ENCODE results near the gene CARD11. TPM values are rescaled to one million over a fixed set of nuclear protein-coding genes. Genes with fewer than 3 reads are reported as not detected.

The CARD11 gene
- total and polyA plus RNA-seq, 7 experiments from 2014 or later = 13.3 to 136 (median 113) TPM

GRCh38 chr7:2883101-2883500 lies 160.6 kb downstream of the CARD11 start:
- Histone ChIP-seq H3K4me3 (ENCODE audit: low read length) (no peak overlapping the region), H3K9me3 (ENCODE audit: control insufficient read depth in 2 of 3, low read length in 3 of 3) (no peaks in the 10 kb centered on the region), H3K27me3 (ENCODE audit: control insufficient read depth in 2 of 2, insufficient read depth in 2 of 2, low read length in 2 of 2) (no peaks in the 10 kb centered on the region), H3K36me3 (ENCODE audit: control insufficient read depth in 2 of 3, insufficient read depth in 3 of 3, low read length in 3 of 3) (no peaks in the 10 kb centered on the region), H3K27ac (ENCODE audit: low read depth, low read length) (no peak overlapping the region), H3K4me1 (ENCODE audit: control insufficient read depth in 2 of 2, insufficient read depth in 2 of 2, low read length in 2 of 2) (peaks cover 10 to 17% of the 10 kb centered on the region in 2 donors)
- no peak overlapping the region for H3K4me3 Mint-ChIP-seq
- H3K9me3 Mint-ChIP-seq = peaks cover 0 to 1% (median 0%) of the 10 kb centered on the region in 11 donors
- POLR2A ChIA-PET = interaction anchor here (0.6 kb wide), 1 partner anchor 11 kb away, joined by 3 read pairs; no protein-coding TSS in a partner anchor
- H3K4me1 Mint-ChIP-seq = peaks cover 19 to 35% (median 29%) of the 10 kb centered on the region in 7 donors
- ATAC-seq (no peak), DNase-seq (no peak)
- CTCF ChIA-PET = no interaction called here
- peak overlapping the region in 1 of 9 donors; percentile 41 for H3K27ac Mint-ChIP-seq
- intact Hi-C loops (cut with micrococcal nuclease) = no loop called here
- no peaks in the 10 kb centered on the region for H3K27me3 Mint-ChIP-seq
- no peaks in the 10 kb centered on the region for H3K36me3 Mint-ChIP-seq

- Histone ChIP-seq H3K27ac (ENCODE audit: low read depth, low read length) (no peak overlapping the region), H3K27me3 (ENCODE audit: control insufficient read depth in 2 of 2, insufficient read depth in 2 of 2, low read length in 2 of 2) (no peaks in the 10 kb centered on the region)
- POLR2A ChIA-PET = no interaction called here
Observed at GRCh38 chr7:2882111-2882510, 161.6 kb downstream of the CARD11 start.

GRCh38 chr7:2880874-2881533 lies 162.7 kb downstream of the CARD11 start:
- Mint-ChIP-seq H3K27me3 (no peaks in the 10 kb centered on the region), H3K9me3 (peaks cover 0 to 1% (median 0%) of the 10 kb centered on the region in 11 donors), H3K27ac (peak overlapping the region in 4 of 9 donors; percentile 9 to 49 (median 26)), H3K36me3 (no peaks in the 10 kb centered on the region), H3K4me1 (peaks cover 15 to 37% (median 31%) of the 10 kb centered on the region in 7 donors), H3K4me3 (no peak overlapping the region)
- ChIA-PET CTCF (interaction anchor here (0.7 kb wide), 1 partner anchor 288 kb away, joined by 3 read pairs; no protein-coding TSS in a partner anchor), POLR2A (no interaction called here)
- peaks cover 10 to 17% of the 10 kb centered on the region in 2 donors for H3K4me1 ChIP-seq (ENCODE audit: control insufficient read depth in 2 of 2, insufficient read depth in 2 of 2, low read length in 2 of 2)
- no peak overlapping the region for H3K27ac ChIP-seq (ENCODE audit: low read depth, low read length)
- no peaks in the 10 kb centered on the region for H3K27me3 ChIP-seq (ENCODE audit: control insufficient read depth in 2 of 2, insufficient read depth in 2 of 2, low read length in 2 of 2)
- H3K4me3 ChIP-seq (ENCODE audit: low read length) = no peak overlapping the region
- intact Hi-C loops (cut with micrococcal nuclease) = no loop called here
- DNase-seq = no peak
- no peaks in the 10 kb centered on the region for H3K9me3 ChIP-seq (ENCODE audit: control insufficient read depth in 2 of 3, low read length in 3 of 3)
- ATAC-seq = no peak
- no peaks in the 10 kb centered on the region for H3K36me3 ChIP-seq (ENCODE audit: control insufficient read depth in 2 of 3, insufficient read depth in 3 of 3, low read length in 3 of 3)

More at GRCh38 chr7:2882111-2882510, 161.6 kb downstream of the CARD11 start:
- CTCF ChIA-PET = no interaction called here
- intact Hi-C loops (cut with micrococcal nuclease) = no loop called here
- Mint-ChIP-seq H3K27me3 (no peaks in the 10 kb centered on the region), H3K27ac (peak overlapping the region in 1 of 9 donors; percentile 80), H3K4me1 (peaks cover 20 to 39% (median 31%) of the 10 kb centered on the region in 7 donors), H3K4me3 (no peak overlapping the region), H3K36me3 (no peaks in the 10 kb centered on the region), H3K9me3 (peaks cover 0 to 1% (median 0%) of the 10 kb centered on the region in 11 donors)
- no peaks in the 10 kb centered on the region for H3K9me3 ChIP-seq (ENCODE audit: control insufficient read depth in 2 of 3, low read length in 3 of 3)
- H3K4me1 ChIP-seq (ENCODE audit: control insufficient read depth in 2 of 2, insufficient read depth in 2 of 2, low read length in 2 of 2) = peaks cover 10 to 17% of the 10 kb centered on the region in 2 donors
- ATAC-seq (no peak), DNase-seq (no peak)
- H3K4me3 ChIP-seq (ENCODE audit: low read length) = no peak overlapping the region
- no peaks in the 10 kb centered on the region for H3K36me3 ChIP-seq (ENCODE audit: control insufficient read depth in 2 of 3, insufficient read depth in 3 of 3, low read length in 3 of 3)

GRCh38 chr7:2880051-2880450 lies 163.6 kb downstream of the CARD11 start:
- H3K9me3 ChIP-seq (ENCODE audit: control insufficient read depth in 2 of 3, low read length in 3 of 3) = no peaks in the 10 kb centered on the region
- no peak overlapping the region for H3K4me3 ChIP-seq (ENCODE audit: low read length)
- H3K27me3 ChIP-seq (ENCODE audit: control insufficient read depth in 2 of 2, insufficient read depth in 2 of 2, low read length in 2 of 2) = no peaks in the 10 kb centered on the region
- H3K9me3 Mint-ChIP-seq = no peaks in the 10 kb centered on the region
- peak overlapping the region in 4 of 9 donors; percentile 11 to 49 (median 46) for H3K27ac Mint-ChIP-seq
- H3K4me1 ChIP-seq (ENCODE audit: control insufficient read depth in 2 of 2, insufficient read depth in 2 of 2, low read length in 2 of 2) = peaks cover 10 to 17% of the 10 kb centered on the region in 2 donors
- H3K4me1 Mint-ChIP-seq = peaks cover 15 to 41% (median 34%) of the 10 kb centered on the region in 7 donors
- no peak overlapping the region for H3K27ac ChIP-seq (ENCODE audit: low read depth, low read length)
- H3K36me3 ChIP-seq (ENCODE audit: control insufficient read depth in 2 of 3, insufficient read depth in 3 of 3, low read length in 3 of 3) = no peaks in the 10 kb centered on the region
- CTCF ChIA-PET = no interaction called here
- no peaks in the 10 kb centered on the region for H3K36me3 Mint-ChIP-seq
- DNase-seq (no peak), ATAC-seq (no peak)
- no peaks in the 10 kb centered on the region for H3K27me3 Mint-ChIP-seq
- POLR2A ChIA-PET = no interaction called here
- H3K4me3 Mint-ChIP-seq = peak overlapping the region in 3 of 10 donors; percentile 37 to 71 (median 47)
- intact Hi-C loops (cut with micrococcal nuclease) = no loop called here

GRCh38 chr7:2879354-2879753 lies 164.3 kb downstream of the CARD11 start:
- CTCF ChIA-PET = no interaction called here
- Mint-ChIP-seq H3K36me3 (no peaks in the 10 kb centered on the region), H3K4me1 (peaks cover 15 to 45% (median 39%) of the 10 kb centered on the region in 7 donors), H3K27me3 (no peaks in the 10 kb centered on the region), H3K27ac (peak overlapping the region in 7 of 9 donors; percentile 29 to 84 (median 72)), H3K9me3 (no peaks in the 10 kb centered on the region), H3K4me3 (peak overlapping the region; percentile 3 to 82 (median 64))
- Histone ChIP-seq H3K9me3 (ENCODE audit: control insufficient read depth in 2 of 3, low read length in 3 of 3) (no peaks in the 10 kb centered on the region), H3K27ac (ENCODE audit: low read depth, low read length) (no peak overlapping the region), H3K36me3 (ENCODE audit: control insufficient read depth in 2 of 3, insufficient read depth in 3 of 3, low read length in 3 of 3) (no peaks in the 10 kb centered on the region), H3K4me1 (ENCODE audit: control insufficient read depth in 2 of 2, insufficient read depth in 2 of 2, low read length in 2 of 2) (peaks cover 10 to 17% of the 10 kb centered on the region in 2 donors), H3K27me3 (ENCODE audit: control insufficient read depth in 2 of 2, insufficient read depth in 2 of 2, low read length in 2 of 2) (no peaks in the 10 kb centered on the region), H3K4me3 (ENCODE audit: low read length) (peak overlapping the region; percentile 4)
- DNase-seq (no peak), ATAC-seq (no peak)
- intact Hi-C loops (cut with micrococcal nuclease) = loop anchor here in 1 of 2 donors (1.0 kb wide), 1 partner anchor 14 kb away; no protein-coding TSS in a partner anchor
- POLR2A ChIA-PET = no interaction called here

- Histone ChIP-seq H3K4me1 (ENCODE audit: control insufficient read depth in 2 of 2, insufficient read depth in 2 of 2, low read length in 2 of 2) (peaks cover 10 to 17% of the 10 kb centered on the region in 2 donors), H3K9me3 (ENCODE audit: control insufficient read depth in 2 of 3, low read length in 3 of 3) (no peaks in the 10 kb centered on the region), H3K36me3 (ENCODE audit: control insufficient read depth in 2 of 3, insufficient read depth in 3 of 3, low read length in 3 of 3) (no peaks in the 10 kb centered on the region), H3K27ac (ENCODE audit: low read depth, low read length) (no peak overlapping the region), H3K4me3 (ENCODE audit: low read length) (no peak overlapping the region), H3K27me3 (ENCODE audit: control insufficient read depth in 2 of 2, insufficient read depth in 2 of 2, low read length in 2 of 2) (no peaks in the 10 kb centered on the region)
- intact Hi-C loops (cut with micrococcal nuclease) = no loop called here
- Mint-ChIP-seq H3K27ac (peak overlapping the region in 8 of 9 donors; percentile 22 to 84 (median 73)), H3K4me3 (peak overlapping the region in 8 of 10 donors; percentile 24 to 82 (median 60)), H3K36me3 (no peaks in the 10 kb centered on the region), H3K4me1 (peaks cover 15 to 53% (median 46%) of the 10 kb centered on the region in 7 donors), H3K9me3 (no peaks in the 10 kb centered on the region), H3K27me3 (no peaks in the 10 kb centered on the region)
- no peak for ATAC-seq
- DNase-seq = no peak
- CTCF ChIA-PET = interaction anchor here (1.2 kb wide), 1 partner anchor 12 kb away, joined by 3 read pairs; no protein-coding TSS in a partner anchor
- POLR2A ChIA-PET = interaction anchor here (0.6 kb wide), 1 partner anchor 105 kb away, joined by 3 read pairs; no protein-coding TSS in a partner anchor
Observed at GRCh38 chr7:2878306-2878705, 165.4 kb downstream of the CARD11 start.
